Choroid plexus epithelial cell (primary cell): ENCODE results near the gene SMAD5.

Experiments
- DNase-seq: peaks from one replicate; pipeline ENCODE4 v3.0.0-alpha.2; 2010; ENCODE audit warnings: low read depth
- H3K4me3 ChIP-seq: 2 replicates; pipeline ENCODE4 v1.5.1; 2011; ENCODE audit warnings: low read depth, mild to moderate bottlenecking, control low read depth, low read length, moderate library complexity
- CTCF ChIP-seq: conservative IDR thresholded peaks from 2 replicates; pipeline ENCODE4 v1.5.1; 2011; ENCODE audit warnings: low read depth, mild to moderate bottlenecking, control low read depth, inconsistent platforms, low read length, moderate library complexity

The SMAD5 gene

GRCh38 chr5:136213919-136214493 lies 81.4 kb downstream of the SMAD5 start:
- no peak overlapping the region for H3K4me3 ChIP-seq
- peak; percentile 48 for DNase-seq
- TF ChIP-seq CTCF = no peak

- no peak for DNase-seq
- H3K4me3 ChIP-seq = no peak overlapping the region
- TF ChIP-seq CTCF = no peak
These were observed 83.2 kb downstream of the SMAD5 start for GRCh38 chr5:136215812-136216211.

- no peak overlapping the region for H3K4me3 ChIP-seq
- TF ChIP-seq CTCF = no peak
- DNase-seq = no peak
These were observed 83.6 kb downstream of the SMAD5 start for GRCh38 chr5:136216230-136216629.

- DNase-seq = no peak
- TF ChIP-seq CTCF = no peak
- H3K4me3 ChIP-seq = no peak overlapping the region
These were observed 88.7 kb downstream of the SMAD5 start for GRCh38 chr5:136221340-136221739.

GRCh38 chr5:136222580-136223235 lies 90.1 kb downstream of the SMAD5 start:
- TF ChIP-seq CTCF = no peak
- no peak overlapping the region for H3K4me3 ChIP-seq
- DNase-seq = no peak

- DNase-seq = no peak
- TF ChIP-seq CTCF = no peak
- no peak overlapping the region for H3K4me3 ChIP-seq
These were observed 93.2 kb downstream of the SMAD5 start for GRCh38 chr5:136225796-136226195.

GRCh38 chr5:136226401-136226800 lies 93.8 kb downstream of the SMAD5 start:
- DNase-seq = no peak
- TF ChIP-seq CTCF = no peak
- no peak overlapping the region for H3K4me3 ChIP-seq
